Measurements from ENCODE around the gene NCOA7. TPM values are rescaled to one million over a fixed set of nuclear protein-coding genes. Genes with fewer than 3 reads are reported as not detected.

NCOA7 gene
- total RNA-seq, 1 donor from 2014 or later, result 7.7 TPM

GRCh38 chr6:125832391-125833117, 41.8 kb downstream of the NCOA7 start:
- H3K9ac ChIP-seq, result no peak overlapping the region
- no peaks in the 10 kb centered on the region for H4K20me1 ChIP-seq (ENCODE audit: low read depth)
- no peaks in the 10 kb centered on the region for H3K9me3 ChIP-seq (ENCODE audit: low read depth)
- Mint-ChIP-seq H3K36me3 (no peaks in the 10 kb centered on the region), H3K9me3 (no peaks in the 10 kb centered on the region), H3K4me3 (no peak overlapping the region), H3K27me3 (ENCODE audit: insufficient read depth, low read depth) (no peaks in the 10 kb centered on the region), H3K4me1 (no peaks in the 10 kb centered on the region), H3K27ac (no peak overlapping the region)
- H3K4me2 ChIP-seq, result no peak overlapping the region
- no peak overlapping the region for H2AFZ ChIP-seq (replicated peaks)
- no peaks in the 10 kb centered on the region for H3K27me3 ChIP-seq
- no peaks in the 10 kb centered on the region for H3K4me1 ChIP-seq
- no peaks in the 10 kb centered on the region for H3K36me3 ChIP-seq
- no peaks in the 10 kb centered on the region for H3K79me2 ChIP-seq (ENCODE audit: low read depth)
- H3K4me3 ChIP-seq, result no peak overlapping the region
- H3F3A ChIP-seq (ENCODE audit: low read depth), result no peaks in the 10 kb centered on the region
- no peak for DNase-seq (ENCODE audit: low spot score)
- H3K27ac ChIP-seq, result no peak overlapping the region
- no peak for TF ChIP-seq CTCF (IDR thresholded peaks at IDR 0.05)
- TF ChIP-seq EZH2 (IDR thresholded peaks at IDR 0.05), result no peak

- no peak for DNase-seq (ENCODE audit: low spot score)
- Histone ChIP-seq H3K36me3 (no peaks in the 10 kb centered on the region), H3K27me3 (no peaks in the 10 kb centered on the region), H3K4me3 (no peak overlapping the region), H3K79me2 (ENCODE audit: low read depth) (no peaks in the 10 kb centered on the region), H3K4me2 (no peak overlapping the region), H3K4me1 (no peaks in the 10 kb centered on the region), H2AFZ (replicated peaks) (no peak overlapping the region), H4K20me1 (ENCODE audit: low read depth) (no peaks in the 10 kb centered on the region), H3K27ac (no peak overlapping the region), H3K9me3 (ENCODE audit: low read depth) (no peaks in the 10 kb centered on the region), H3K9ac (no peak overlapping the region), H3F3A (ENCODE audit: low read depth) (no peaks in the 10 kb centered on the region)
- H3K36me3 Mint-ChIP-seq, result no peaks in the 10 kb centered on the region
- no peaks in the 10 kb centered on the region for H3K27me3 Mint-ChIP-seq (ENCODE audit: insufficient read depth, low read depth)
- no peak overlapping the region for H3K27ac Mint-ChIP-seq
- no peak overlapping the region for H3K4me3 Mint-ChIP-seq
- no peaks in the 10 kb centered on the region for H3K9me3 Mint-ChIP-seq
- TF ChIP-seq CTCF (IDR thresholded peaks at IDR 0.05) (no peak), EZH2phosphoT487 (IDR thresholded peaks at IDR 0.05) (no peak), EZH2 (IDR thresholded peaks at IDR 0.05) (no peak)
- no peaks in the 10 kb centered on the region for H3K4me1 Mint-ChIP-seq
Measured at GRCh38 chr6:125834348-125834747, 43.6 kb downstream of the NCOA7 start.

GRCh38 chr6:125835221-125835744, 44.5 kb downstream of the NCOA7 start:
- Histone ChIP-seq H3K9me3 (ENCODE audit: low read depth) (no peaks in the 10 kb centered on the region), H3K27me3 (no peaks in the 10 kb centered on the region), H3K4me3 (no peak overlapping the region), H3F3A (ENCODE audit: low read depth) (no peaks in the 10 kb centered on the region), H3K79me2 (ENCODE audit: low read depth) (no peaks in the 10 kb centered on the region), H2AFZ (replicated peaks) (no peak overlapping the region), H3K36me3 (no peaks in the 10 kb centered on the region), H3K4me1 (no peaks in the 10 kb centered on the region), H4K20me1 (ENCODE audit: low read depth) (no peaks in the 10 kb centered on the region), H3K27ac (no peak overlapping the region), H3K4me2 (no peak overlapping the region), H3K9ac (no peak overlapping the region)
- no peak for DNase-seq (ENCODE audit: low spot score)
- no peak for TF ChIP-seq EZH2 (IDR thresholded peaks at IDR 0.05)
- TF ChIP-seq EZH2phosphoT487 (IDR thresholded peaks at IDR 0.05), result no peak
- no peaks in the 10 kb centered on the region for H3K36me3 Mint-ChIP-seq
- no peaks in the 10 kb centered on the region for H3K9me3 Mint-ChIP-seq
- H3K4me3 Mint-ChIP-seq, result no peak overlapping the region
- H3K27me3 Mint-ChIP-seq (ENCODE audit: insufficient read depth, low read depth), result no peaks in the 10 kb centered on the region
- H3K27ac Mint-ChIP-seq, result no peak overlapping the region
- H3K4me1 Mint-ChIP-seq, result no peaks in the 10 kb centered on the region

GRCh38 chr6:125836466-125836865, 45.7 kb downstream of the NCOA7 start:
- Mint-ChIP-seq H3K9me3 (no peaks in the 10 kb centered on the region), H3K36me3 (no peaks in the 10 kb centered on the region), H3K4me3 (no peak overlapping the region), H3K27ac (no peak overlapping the region), H3K4me1 (no peaks in the 10 kb centered on the region), H3K27me3 (ENCODE audit: insufficient read depth, low read depth) (no peaks in the 10 kb centered on the region)
- Histone ChIP-seq H3K9me3 (ENCODE audit: low read depth) (no peaks in the 10 kb centered on the region), H3K9ac (no peak overlapping the region), H3F3A (ENCODE audit: low read depth) (no peaks in the 10 kb centered on the region), H3K36me3 (no peaks in the 10 kb centered on the region), H3K27me3 (no peaks in the 10 kb centered on the region), H3K4me3 (no peak overlapping the region), H3K4me2 (no peak overlapping the region), H3K79me2 (ENCODE audit: low read depth) (no peaks in the 10 kb centered on the region), H4K20me1 (ENCODE audit: low read depth) (no peaks in the 10 kb centered on the region), H2AFZ (replicated peaks) (no peak overlapping the region), H3K27ac (no peak overlapping the region), H3K4me1 (no peaks in the 10 kb centered on the region)
- no peak for TF ChIP-seq EZH2 (IDR thresholded peaks at IDR 0.05)
- TF ChIP-seq CTCF (IDR thresholded peaks at IDR 0.05), result no peak
- TF ChIP-seq EZH2phosphoT487 (IDR thresholded peaks at IDR 0.05), result no peak
- DNase-seq (ENCODE audit: low spot score), result no peak
